ENCODE measurements around the gene MAP4K5. TPM values are rescaled to one million over a fixed set of nuclear protein-coding genes. Genes with fewer than 3 reads are reported as not detected.

Gene MAP4K5
- polyA plus RNA-seq, 3 donors, result 5.0 to 9.1 (median 7.7) TPM

- peaks cover 55 to 60% of the 10 kb centered on the region in 2 donors for H3K36me3 Mint-ChIP-seq
- DNase-seq, result no peak
- Histone ChIP-seq H3K9me3 (replicated peaks in 1 of 2; ENCODE audit: control insufficient read depth in 1 of 2, insufficient read depth in 1 of 2, low read length in 2 of 2) (no peaks in the 10 kb centered on the region), H3K27ac (ENCODE audit: low read depth in 1 of 2, low read length in 2 of 2) (no peak overlapping the region), H3K4me1 (ENCODE audit: control insufficient read depth in 1 of 2, insufficient read depth in 2 of 2, low read length in 2 of 2) (no peaks in the 10 kb centered on the region), H3K9ac (ENCODE audit: insufficient read depth, low read length, poor library complexity, severe bottlenecking) (no peak overlapping the region), H3K27me3 (ENCODE audit: control insufficient read depth in 2 of 2, insufficient read depth in 2 of 2, low read length in 2 of 2) (no peaks in the 10 kb centered on the region), H3K4me3 (replicated peaks in 1 of 3; ENCODE audit: low read depth in 2 of 3, low read length in 3 of 3) (no peak overlapping the region), H2AFZ (ENCODE audit: insufficient read depth, low read depth, low read length, poor library complexity, severe bottlenecking) (no peak overlapping the region), H3K36me3 (replicated peaks in 1 of 2; ENCODE audit: control insufficient read depth in 1 of 2, insufficient read depth in 2 of 2, low read length in 2 of 2) (peaks cover 63 to 80% of the 10 kb centered on the region in 2 donors), H4K20me1 (ENCODE audit: insufficient read depth, low read length) (no peaks in the 10 kb centered on the region), H3K4me2 (replicated peaks; ENCODE audit: extremely low read depth, low read length, poor library complexity, severe bottlenecking) (no peak overlapping the region), H3K79me2 (ENCODE audit: insufficient read depth, low read length) (no peaks in the 10 kb centered on the region)
- H3K9me3 Mint-ChIP-seq, result peaks cover 0 to 3% (median 0%) of the 10 kb centered on the region in 7 donors
- no peak overlapping the region for H3K27ac Mint-ChIP-seq
- no peak overlapping the region for H3K4me3 Mint-ChIP-seq
- WGBS (ENCODE audit: insufficient coverage), result 100% methylated on average over 2 of the region's 6 CpGs
- H3K27me3 Mint-ChIP-seq (ENCODE audit: low read depth in 3 of 3), result no peaks in the 10 kb centered on the region
- intact Hi-C loops (cut with micrococcal nuclease), result no loop called here
- TF ChIP-seq, protein P1, sequence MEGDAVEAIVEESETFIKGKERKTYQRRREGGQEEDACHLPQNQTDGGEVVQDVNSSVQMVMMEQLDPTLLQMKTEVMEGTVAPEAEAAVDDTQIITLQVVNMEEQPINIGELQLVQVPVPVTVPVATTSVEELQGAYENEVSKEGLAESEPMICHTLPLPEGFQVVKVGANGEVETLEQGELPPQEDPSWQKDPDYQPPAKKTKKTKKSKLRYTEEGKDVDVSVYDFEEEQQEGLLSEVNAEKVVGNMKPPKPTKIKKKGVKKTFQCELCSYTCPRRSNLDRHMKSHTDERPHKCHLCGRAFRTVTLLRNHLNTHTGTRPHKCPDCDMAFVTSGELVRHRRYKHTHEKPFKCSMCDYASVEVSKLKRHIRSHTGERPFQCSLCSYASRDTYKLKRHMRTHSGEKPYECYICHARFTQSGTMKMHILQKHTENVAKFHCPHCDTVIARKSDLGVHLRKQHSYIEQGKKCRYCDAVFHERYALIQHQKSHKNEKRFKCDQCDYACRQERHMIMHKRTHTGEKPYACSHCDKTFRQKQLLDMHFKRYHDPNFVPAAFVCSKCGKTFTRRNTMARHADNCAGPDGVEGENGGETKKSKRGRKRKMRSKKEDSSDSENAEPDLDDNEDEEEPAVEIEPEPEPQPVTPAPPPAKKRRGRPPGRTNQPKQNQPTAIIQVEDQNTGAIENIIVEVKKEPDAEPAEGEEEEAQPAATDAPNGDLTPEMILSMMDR (IDR thresholded peaks at IDR 0.05), result no peak
- H3K4me1 Mint-ChIP-seq, result no peaks in the 10 kb centered on the region
Observed at GRCh38 chr14:50451854-50452253, 80.5 kb downstream of the MAP4K5 start.

GRCh38 chr14:50447461-50447860 is 84.9 kb downstream of the MAP4K5 start:
- TF ChIP-seq, protein P1 (IDR thresholded peaks at IDR 0.05), result no peak
- DNase-seq, result no peak
- no CpG with 5 or more reads among the region's 1 CpG for WGBS (ENCODE audit: insufficient coverage)
- Mint-ChIP-seq H3K4me1 (no peaks in the 10 kb centered on the region), H3K4me3 (no peak overlapping the region), H3K9me3 (peaks cover 0 to 3% (median 0%) of the 10 kb centered on the region in 7 donors), H3K36me3 (peaks cover 53 to 56% of the 10 kb centered on the region in 2 donors), H3K27me3 (ENCODE audit: low read depth in 3 of 3) (no peaks in the 10 kb centered on the region), H3K27ac (no peak overlapping the region)
- no peaks in the 10 kb centered on the region for H4K20me1 ChIP-seq (ENCODE audit: insufficient read depth, low read length)
- no peak overlapping the region for H2AFZ ChIP-seq (ENCODE audit: insufficient read depth, low read depth, low read length, poor library complexity, severe bottlenecking)
- intact Hi-C loops (cut with micrococcal nuclease), result no loop called here
- H3K4me1 ChIP-seq (ENCODE audit: control insufficient read depth in 1 of 2, insufficient read depth in 2 of 2, low read length in 2 of 2), result no peaks in the 10 kb centered on the region
- H3K79me2 ChIP-seq (ENCODE audit: insufficient read depth, low read length), result no peaks in the 10 kb centered on the region
- peaks cover 44 to 77% of the 10 kb centered on the region in 2 donors for H3K36me3 ChIP-seq (replicated peaks in 1 of 2; ENCODE audit: control insufficient read depth in 1 of 2, insufficient read depth in 2 of 2, low read length in 2 of 2)
- no peaks in the 10 kb centered on the region for H3K9me3 ChIP-seq (replicated peaks in 1 of 2; ENCODE audit: control insufficient read depth in 1 of 2, insufficient read depth in 1 of 2, low read length in 2 of 2)
- H3K4me3 ChIP-seq (replicated peaks in 1 of 3; ENCODE audit: low read depth in 2 of 3, low read length in 3 of 3), result no peak overlapping the region
- H3K27ac ChIP-seq (ENCODE audit: low read depth in 1 of 2, low read length in 2 of 2), result no peak overlapping the region
- no peaks in the 10 kb centered on the region for H3K27me3 ChIP-seq (ENCODE audit: control insufficient read depth in 2 of 2, insufficient read depth in 2 of 2, low read length in 2 of 2)
- H3K4me2 ChIP-seq (replicated peaks; ENCODE audit: extremely low read depth, low read length, poor library complexity, severe bottlenecking), result no peak overlapping the region
- H3K9ac ChIP-seq (ENCODE audit: insufficient read depth, low read length, poor library complexity, severe bottlenecking), result no peak overlapping the region

All from CD14-positive monocyte (primary cell).